ENCODE data around the gene ZNF383. TPM values are rescaled to one million over a fixed set of nuclear protein-coding genes. Genes with fewer than 3 reads are reported as not detected.
"Not testable (repeated sequence)": the region's sequence is repeated elsewhere in the genome, so short reads cannot be mapped to it uniquely, and the experiment has no call there.

The ZNF383 gene
- 4.1 and 4.8 TPM in 2 replicates for total RNA-seq (2014; rRNA removed; shearing (Covaris generic))

GRCh38 chr19:37217775-37218591, at the start of gene ZNF383:
Gene ZNF383 (plus strand): TSS chr19:37218214. CDS start chr19:37230454, 12,240 bp downstream.
- peak; percentile 93 for DNase-seq (ENCODE audit: low read depth)

DNA sequence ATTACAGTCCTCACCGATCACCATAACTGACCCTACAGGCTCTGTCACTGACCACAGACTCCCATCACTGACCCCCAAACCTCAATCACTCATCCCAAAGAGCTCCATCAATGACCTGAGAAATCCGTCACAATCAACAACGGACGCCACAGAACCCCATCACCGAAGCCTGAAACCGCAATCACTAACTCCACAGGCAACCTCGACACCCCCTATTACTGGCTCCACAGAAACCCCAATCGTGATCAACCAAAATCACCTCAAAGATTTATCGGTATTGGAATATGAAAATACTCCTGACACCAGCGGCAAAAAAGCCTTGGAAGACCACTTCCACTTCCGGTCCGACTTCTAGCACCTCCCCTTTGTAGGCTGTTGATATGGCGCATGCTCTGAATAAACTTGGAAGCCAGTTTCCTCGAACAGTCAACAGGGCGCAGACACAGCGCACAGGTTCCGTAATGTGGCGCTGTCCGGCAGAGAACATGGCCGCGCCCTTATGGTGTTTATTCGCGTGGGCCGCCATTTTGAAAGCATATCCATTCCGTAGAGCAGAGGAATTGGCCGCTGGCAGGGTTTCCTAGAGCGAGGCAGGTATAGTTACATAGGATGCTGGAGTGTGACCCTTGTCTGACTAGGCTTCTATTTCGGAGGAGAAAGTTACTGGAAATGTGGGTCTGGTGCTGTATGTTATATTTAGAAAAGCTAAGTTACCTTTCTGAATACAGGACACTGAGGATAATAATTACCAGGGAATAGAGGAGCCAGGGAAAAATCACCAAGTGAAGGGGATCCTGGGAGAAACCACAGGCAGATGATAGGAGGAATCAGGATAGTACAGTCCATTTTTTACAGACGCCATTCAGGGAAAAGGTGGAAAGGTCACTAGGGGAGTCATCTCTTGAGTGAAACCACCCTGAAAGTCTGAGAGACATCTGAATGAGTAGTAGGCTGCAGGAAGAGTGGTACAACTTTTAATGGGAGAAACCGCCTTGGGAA, 45.3 kb upstream of the ZNF383 start, which contains the start of gene ZNF585A:
TSS of gene ZNF585A (minus strand) at position 328 of the 999 bp plus-strand sequence. CDS start 2,785 bp downstream, outside the sequence.
- DNase-seq (ENCODE audit: low read depth) = peak; percentile 94

DNA sequence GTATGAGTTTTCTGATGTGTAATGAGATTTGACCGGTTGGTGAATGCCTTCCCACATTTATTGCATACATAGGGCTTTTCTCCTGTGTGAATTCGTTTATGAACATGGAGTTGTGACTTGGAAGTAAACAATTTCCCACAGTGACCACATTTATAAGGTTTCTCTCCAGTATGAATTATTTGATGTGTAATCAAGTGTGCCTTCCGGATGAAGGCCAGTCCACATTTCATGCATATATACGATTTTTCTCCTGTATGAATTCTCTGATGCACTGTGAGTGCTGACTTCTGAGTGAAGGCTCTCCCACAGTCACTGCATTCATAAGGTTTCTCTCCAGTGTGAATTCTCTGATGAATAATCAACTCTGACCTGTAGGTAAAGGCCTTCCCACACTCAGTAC, 31.9 kb upstream of the ZNF383 start:
- not testable (repeated sequence) for DNase-seq (ENCODE audit: low read depth)

GRCh38 chr19:37195248-37195647, 22.8 kb upstream of the ZNF383 start:
- not testable (repeated sequence) for DNase-seq (ENCODE audit: low read depth)

GRCh38 chr19:37197115-37197514, 20.9 kb upstream of the ZNF383 start:
- DNase-seq (ENCODE audit: low read depth) = not testable (repeated sequence)

- DNase-seq (ENCODE audit: low read depth) = no peak
These were observed 20.2 kb upstream of the ZNF383 start for GRCh38 chr19:37197768-37198167.

- DNase-seq (ENCODE audit: low read depth) = no peak
These were observed 587 bp upstream of the ZNF383 start for GRCh38 chr19:37217480-37217774.

DNA sequence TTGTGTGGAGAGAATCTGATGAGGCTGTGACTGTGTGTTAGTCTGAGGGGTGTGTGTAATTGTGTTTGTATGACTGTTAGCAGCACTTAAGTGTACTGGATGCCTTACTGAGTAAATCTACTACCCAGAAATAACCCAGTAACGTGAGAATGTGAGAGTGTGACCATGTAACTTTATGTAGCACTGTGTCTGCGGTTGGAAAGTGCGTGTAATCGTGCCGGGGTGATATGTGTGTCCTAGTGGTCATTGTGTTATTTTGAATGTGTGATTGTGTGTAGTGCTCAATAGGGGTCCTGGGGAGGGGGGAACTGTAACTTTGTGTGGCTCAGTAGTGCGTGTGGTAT, 550 bp downstream of the ZNF383 start:
- DNase-seq (ENCODE audit: low read depth) = peak; percentile 2

GRCh38 chr19:37220383-37220782, 2.4 kb downstream of the ZNF383 start:
- DNase-seq (ENCODE audit: low read depth) = no peak

DNA sequence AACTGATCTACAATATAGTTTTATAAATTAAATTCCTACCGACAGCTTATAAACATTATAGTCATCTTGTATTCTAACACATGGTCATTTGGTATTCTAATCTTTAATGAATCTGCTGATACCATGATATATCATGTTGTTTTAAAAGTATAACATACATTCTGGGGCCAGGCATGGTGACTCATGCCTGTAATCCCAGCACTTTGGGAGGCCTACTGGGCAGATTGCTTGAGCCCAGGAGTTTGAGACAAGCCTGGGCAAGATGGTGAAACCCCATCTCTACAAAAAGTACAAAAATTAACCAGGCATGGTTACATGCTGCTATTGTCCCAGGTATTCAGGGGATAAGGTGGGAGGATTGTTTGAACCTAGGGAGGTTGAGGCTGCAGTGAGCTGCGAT, 3.1 kb downstream of the ZNF383 start:
- DNase-seq (ENCODE audit: low read depth) = no peak

DNA sequence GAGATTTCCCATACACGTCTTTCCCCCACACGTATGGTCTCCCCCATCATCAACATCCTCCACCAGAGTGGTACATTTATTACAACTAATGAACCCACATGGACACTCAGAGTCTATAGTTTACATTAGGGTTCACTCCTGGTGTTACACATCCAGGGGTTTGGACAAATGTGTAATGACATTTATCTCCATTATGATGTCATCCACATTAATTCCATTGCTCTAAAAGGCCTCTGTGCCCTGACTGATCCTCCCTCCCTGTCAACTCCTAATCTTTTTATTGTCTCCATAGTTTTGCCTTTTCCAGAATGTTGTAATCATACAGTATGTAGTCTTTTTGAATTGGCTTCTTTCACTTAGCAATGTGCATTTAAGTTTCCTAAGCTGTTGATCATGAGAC, 8.2 kb downstream of the ZNF383 start:
- no peak for DNase-seq (ENCODE audit: low read depth)

GRCh38 chr19:37227996-37228395, 10.0 kb downstream of the ZNF383 start:
- DNase-seq (ENCODE audit: low read depth) = peak; percentile 11

GRCh38 chr19:37243206-37243632, 25.2 kb downstream of the ZNF383 start:
- DNase-seq (ENCODE audit: low read depth) = no peak

GRCh38 chr19:37251308-37252229, 33.6 kb downstream of the ZNF383 start:
- DNase-seq (ENCODE audit: low read depth) = peak; percentile 90

- not testable (repeated sequence) for DNase-seq (ENCODE audit: low read depth)
These were observed 45.0 kb downstream of the ZNF383 start for GRCh38 chr19:37263028-37263427.

- DNase-seq (ENCODE audit: low read depth) = not testable (repeated sequence)
These were observed 49.0 kb downstream of the ZNF383 start for GRCh38 chr19:37267005-37267404.

DNA sequence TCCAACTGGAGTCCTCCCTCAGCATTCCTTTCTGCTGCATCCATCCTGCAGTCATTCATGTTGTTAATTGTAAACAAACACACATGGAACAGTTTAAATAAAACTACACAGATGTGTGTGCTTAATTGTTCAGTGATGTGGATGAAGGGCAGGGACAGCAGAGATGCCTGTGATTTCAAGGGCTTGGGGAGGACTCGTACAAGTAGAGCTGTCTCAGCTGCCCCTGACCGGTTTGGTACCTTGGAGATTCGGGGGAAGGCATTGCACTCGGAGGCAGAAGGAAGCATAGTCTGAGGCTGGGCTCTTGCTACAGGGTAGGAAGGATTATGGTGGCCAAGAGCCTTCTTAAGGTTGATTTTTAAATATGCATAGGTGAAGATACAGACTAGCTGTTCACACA, 49.7 kb downstream of the ZNF383 start:
- DNase-seq (ENCODE audit: low read depth) = not testable (repeated sequence)

DNA sequence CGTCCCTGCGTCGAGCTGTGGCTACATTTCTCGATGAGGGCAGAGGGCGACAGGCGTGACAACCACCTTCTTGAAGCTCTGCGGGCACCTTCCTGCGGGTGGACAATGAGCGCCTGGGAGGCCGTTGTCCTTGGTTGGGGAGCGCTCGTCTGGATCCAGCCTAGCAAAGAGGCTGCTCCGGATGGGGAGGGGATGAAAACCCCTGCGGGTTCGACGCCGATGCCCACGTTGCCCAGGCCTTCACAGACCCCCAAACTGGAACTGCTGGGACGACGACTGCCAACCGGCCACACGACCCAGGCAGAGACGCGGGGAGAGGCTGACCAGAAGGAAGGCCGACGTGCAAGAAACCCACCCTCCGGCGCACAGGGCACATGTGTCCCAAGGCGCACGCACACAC, 62.6 kb downstream of the ZNF383 start:
- DNase-seq (ENCODE audit: low read depth) = not testable (repeated sequence)

- not testable (repeated sequence) for DNase-seq (ENCODE audit: low read depth)
These were observed 66.0 kb downstream of the ZNF383 start for GRCh38 chr19:37284020-37284419.

DNA sequence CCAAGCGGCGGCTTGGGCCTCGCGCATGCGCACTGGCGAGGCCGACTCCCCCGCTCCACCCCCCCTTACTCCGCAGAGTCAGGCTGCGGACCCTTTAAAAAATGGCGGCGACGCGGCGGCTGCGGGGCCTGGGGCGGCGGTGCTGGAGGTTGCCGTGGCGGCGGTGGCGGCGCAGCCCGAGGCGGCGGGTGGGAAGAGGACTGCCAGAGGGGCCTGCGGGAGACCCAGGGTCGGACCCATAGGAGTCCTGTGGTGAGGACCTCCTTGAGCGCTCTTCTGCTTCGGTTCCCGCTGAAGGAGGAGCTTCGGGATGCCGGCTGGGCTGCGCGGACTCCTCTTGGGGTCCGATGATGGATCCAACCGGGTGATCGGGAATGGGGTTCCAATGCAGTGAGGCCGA, 71.2 kb downstream of the ZNF383 start:
- DNase-seq (ENCODE audit: low read depth) = not testable (repeated sequence)
